HL-60 (cell line): ENCODE data around the gene TBC1D21.

Source experiments
- DNase-seq, 2 experiments: peaks; one replicate each; pipeline ENCODE4 v3.0.0-alpha.2; 2010 to 2020; ENCODE audit warnings: low read depth in 1 of 2, low spot score in 1 of 2
- H3K27ac ChIP-seq: fragments of 250-450 bp; sonication (Bioruptor Pico); replicated peaks from 2 replicates; pipeline ENCODE4 v1.5.1; 2020; ENCODE audit warnings: mild to moderate bottlenecking, moderate library complexity
- H3K27me3 ChIP-seq: fragments of 250-450 bp; sonication (Bioruptor Pico); 2 replicates; pipeline ENCODE4 v1.5.1; 2021; ENCODE audit warnings: mild to moderate bottlenecking, moderate library complexity; ENCODE audit not compliant: insufficient read depth, poor library complexity, severe bottlenecking
- H3K4me3 ChIP-seq: replicated peaks from 2 replicates; pipeline ENCODE4 v1.5.1; 2011; ENCODE audit warnings: mild to moderate bottlenecking, control low read depth, low read length; ENCODE audit not compliant: insufficient read depth
- CTCF ChIP-seq: IDR thresholded peaks from one replicate; pipeline ENCODE4 v1.5.1; 2011; ENCODE audit warnings: low read length, control low read depth, inconsistent platforms; ENCODE audit not compliant: insufficient read depth
- GABPA ChIP-seq: IDR thresholded peaks from 2 replicates; pipeline ENCODE4 v1.6.1; 2012; ENCODE audit warnings: low read depth
- POLR2AphosphoS5 ChIP-seq: IDR thresholded peaks from 2 replicates; pipeline ENCODE4 v1.6.1; 2012; ENCODE audit warnings: low read depth
- REST ChIP-seq: IDR thresholded peaks from 2 replicates; pipeline ENCODE4 v1.6.1; 2012; ENCODE audit warnings: low read depth; ENCODE audit not compliant: insufficient replicate concordance
- SPI1 ChIP-seq: IDR thresholded peaks from 2 replicates; pipeline ENCODE4 v1.6.1; 2012; ENCODE audit warnings: low read depth, mild to moderate bottlenecking, borderline replicate concordance

Gene TBC1D21

GRCh38 chr15:73923488-73924164, 50.3 kb downstream of the TBC1D21 start:
- no peak for TF ChIP-seq GABPA
- no peak for TF ChIP-seq POLR2AphosphoS5
- no peak for TF ChIP-seq SPI1
- TF ChIP-seq REST: no peak
- no peak for TF ChIP-seq CTCF
- H3K27me3 ChIP-seq: peaks cover 10% of the 10 kb centered on the region
- no peak overlapping the region for H3K4me3 ChIP-seq
- no peak for DNase-seq
- no peak overlapping the region for H3K27ac ChIP-seq

- H3K4me3 ChIP-seq: no peak overlapping the region
- H3K27me3 ChIP-seq: peaks cover 12% of the 10 kb centered on the region
- no peak overlapping the region for H3K27ac ChIP-seq
- TF ChIP-seq SPI1: no peak
- no peak for DNase-seq
These were observed 51.0 kb downstream of the TBC1D21 start for GRCh38 chr15:73924171-73924921.

DNA sequence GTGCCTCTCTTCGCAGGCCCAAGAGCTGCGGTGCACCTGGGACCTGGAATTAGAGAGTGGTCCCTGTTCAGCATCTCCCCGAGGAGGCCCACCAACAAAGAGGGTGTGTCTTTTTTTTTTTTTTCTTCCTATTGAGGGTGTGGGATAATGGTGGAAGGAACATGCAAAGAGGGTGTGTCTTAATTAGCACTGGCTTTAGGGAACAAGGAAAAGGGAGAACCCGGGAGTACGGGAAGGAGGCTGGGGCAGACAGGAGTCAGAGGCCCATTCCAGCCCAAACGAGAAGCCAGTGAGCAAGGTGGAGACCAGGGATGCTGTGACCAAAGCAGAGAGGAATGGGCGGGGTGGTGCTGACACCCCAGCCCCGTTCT, 52.5 kb downstream of the TBC1D21 start:
- no peak overlapping the region for H3K4me3 ChIP-seq
- DNase-seq: no peak
- H3K27me3 ChIP-seq: peaks cover 12% of the 10 kb centered on the region
- TF ChIP-seq GABPA (no peak), SPI1 (no peak), POLR2AphosphoS5 (no peak), CTCF (no peak), REST (no peak)
- H3K27ac ChIP-seq: no peak overlapping the region

- Histone ChIP-seq H3K4me3 (no peak within 1 kb of the TSS; the same call in 1 of the 2 replicates), H3K27ac (no peak within 1 kb of the TSS), H3K27me3 (peaks cover 12% of the 10 kb centered on the region)
- no peak for DNase-seq
- no peak for TF ChIP-seq GABPA
- no peak for TF ChIP-seq REST
- no peak for TF ChIP-seq POLR2AphosphoS5
- no peak for TF ChIP-seq SPI1
- TF ChIP-seq CTCF: no peak
These were observed 53.0 kb downstream of the TBC1D21 start, which contains the start of gene LOXL1 for GRCh38 chr15:73926219-73927002. Gene LOXL1 (plus strand): TSS chr15:73926462. CDS start chr15:73926784, 322 bp downstream.
